ENCODE data around the gene CFAP70.
"Not testable (repeated sequence)": the region's sequence is repeated elsewhere in the genome, so short reads cannot be mapped to it uniquely, and the experiment has no call there.

Gene CFAP70

DNA sequence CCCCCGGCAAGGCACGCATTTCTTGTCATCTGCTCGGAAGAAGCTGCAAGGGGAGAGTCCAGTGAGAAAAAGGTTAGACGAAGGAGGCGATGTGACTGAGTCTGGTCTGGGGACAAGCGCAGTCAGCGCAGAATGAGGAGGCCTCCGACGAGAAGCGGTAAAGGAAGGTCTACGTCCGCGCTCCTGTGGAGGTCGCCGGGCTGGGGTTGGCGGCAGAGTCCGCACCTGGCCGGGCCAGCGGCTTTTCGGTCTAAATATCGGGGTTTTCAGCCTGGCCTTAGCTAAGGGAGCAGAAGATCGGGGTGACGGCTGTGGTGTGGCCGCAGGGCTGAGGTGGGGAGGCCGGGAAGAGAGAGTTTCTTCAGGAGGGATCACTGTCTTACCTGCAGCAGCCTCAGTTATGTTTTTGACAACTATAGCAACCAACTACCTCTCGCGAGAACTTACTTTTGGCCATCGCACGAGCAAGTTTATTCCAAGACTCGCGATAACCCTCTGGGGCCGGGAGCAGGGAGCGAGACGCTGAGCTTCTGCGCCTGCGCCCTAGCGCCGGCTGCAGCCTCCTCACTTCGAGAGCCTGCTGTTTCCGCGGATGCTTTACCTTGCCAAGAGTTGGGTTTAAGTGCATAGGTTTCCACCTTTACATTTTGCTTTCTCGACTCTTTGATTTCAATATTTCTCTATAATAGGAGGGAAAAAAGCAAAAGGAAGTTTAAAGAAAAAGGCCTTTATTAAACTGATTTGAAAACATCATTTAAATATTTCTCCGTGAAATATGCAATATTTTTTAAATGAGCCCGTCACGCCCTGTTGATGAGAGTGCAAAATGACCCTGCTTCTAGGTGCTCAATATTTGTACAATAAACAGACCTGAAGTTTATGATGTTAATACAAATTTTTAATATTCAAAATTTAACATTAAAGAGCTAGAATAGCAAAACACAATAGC, at the start of gene CFAP70:
Gene CFAP70, minus strand, starts transcription at position 534 of the 949 bp plus-strand sequence. CDS start 4,068 bp downstream, outside the sequence.
- DNase-seq (ENCODE audit: low read depth) = peak; percentile 87

DNA sequence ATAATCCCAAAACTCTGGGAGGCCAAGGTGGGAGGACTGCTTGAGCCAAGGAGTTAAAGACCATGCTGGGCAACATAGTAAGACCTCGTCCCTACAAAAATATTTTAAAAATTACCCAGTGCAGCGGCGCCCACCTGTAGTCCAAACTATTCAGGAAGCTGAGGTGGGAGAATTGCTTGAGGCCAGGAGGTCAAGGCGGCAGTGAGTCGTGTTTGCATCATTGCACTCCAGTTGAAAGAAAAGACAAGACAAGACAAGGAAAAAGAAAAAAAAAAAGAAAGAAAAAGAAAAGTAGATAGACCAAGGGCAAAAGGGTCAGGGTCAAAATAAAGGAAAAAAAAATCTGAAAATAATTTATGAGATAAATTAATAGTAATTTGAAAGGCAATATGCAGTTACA, 49.4 kb upstream of the CFAP70 start:
- no peak for DNase-seq (ENCODE audit: low read depth)

DNA sequence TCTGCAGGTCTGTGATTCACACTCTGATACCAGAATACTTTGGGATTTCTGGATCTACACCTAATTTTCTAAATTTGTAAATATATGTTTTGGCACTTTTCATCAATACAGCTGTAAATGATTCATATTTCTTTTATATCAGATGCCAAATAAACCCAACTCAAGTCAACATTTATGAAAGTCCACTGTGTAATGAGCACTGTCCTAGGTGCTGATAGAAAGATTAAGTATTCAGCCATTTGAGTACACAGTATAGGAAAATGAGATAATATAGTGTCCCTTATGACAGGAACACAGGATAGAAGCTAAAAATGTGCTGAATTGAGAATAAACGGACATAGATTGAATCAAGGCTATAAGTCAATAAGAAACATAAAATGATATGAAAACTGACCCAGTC, 48.8 kb upstream of the CFAP70 start:
- DNase-seq (ENCODE audit: low read depth) = no peak

DNA sequence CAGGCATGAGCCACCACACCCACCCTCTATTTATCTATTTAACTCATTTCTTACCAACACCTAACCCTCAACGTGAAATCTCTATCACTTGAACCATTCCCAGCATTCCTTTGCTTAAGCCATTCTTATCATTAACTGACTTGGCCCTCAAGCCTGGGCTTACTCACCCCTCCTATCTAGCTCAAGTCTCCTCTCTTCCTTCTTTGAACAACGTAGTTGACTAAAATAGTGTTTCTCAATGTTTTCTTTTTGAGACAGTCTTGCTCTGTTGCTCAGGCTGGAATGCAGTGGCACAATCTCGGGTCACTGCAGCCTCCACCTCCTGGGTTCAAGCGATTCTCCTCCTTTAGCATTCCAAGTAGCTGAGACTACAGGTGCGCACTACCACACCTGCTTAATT, 48.2 kb upstream of the CFAP70 start:
- DNase-seq (ENCODE audit: low read depth) = no peak

DNA sequence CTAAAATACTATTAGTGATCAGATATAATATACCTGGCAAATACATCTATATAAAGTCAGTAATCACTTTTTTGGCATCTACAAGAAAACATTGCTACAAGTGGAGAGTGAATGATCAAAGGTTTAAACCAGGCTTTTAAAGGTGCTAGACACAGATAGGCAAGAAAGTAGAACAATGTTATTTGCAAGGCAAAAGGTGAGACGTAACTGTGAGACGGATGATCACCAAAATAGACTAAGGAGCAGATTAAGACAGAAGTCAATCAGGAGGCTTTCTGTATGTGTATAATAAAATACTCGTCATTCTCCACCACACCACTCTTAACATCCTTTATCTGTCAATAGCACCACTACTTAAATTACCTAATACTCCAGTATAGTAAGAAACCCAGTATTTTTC, 46.9 kb upstream of the CFAP70 start:
- no peak for DNase-seq (ENCODE audit: low read depth)

DNA sequence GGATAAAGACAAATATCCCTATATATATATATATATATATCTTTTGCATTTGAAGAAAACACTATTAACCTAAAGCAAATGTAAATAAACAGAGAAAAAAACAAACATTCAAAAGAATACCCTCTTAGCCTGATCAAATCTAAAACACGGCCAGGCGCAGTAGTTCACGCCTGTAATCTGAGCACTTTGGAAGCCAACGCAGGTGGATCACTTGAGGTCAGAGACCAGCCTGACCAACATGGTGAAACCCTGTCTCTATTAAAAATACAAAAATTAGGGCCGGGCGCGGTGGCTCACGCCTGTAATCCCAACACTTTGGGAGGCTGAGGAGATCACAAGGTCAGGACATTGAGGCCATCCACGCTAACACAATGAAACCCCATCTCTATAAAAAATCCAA, 46.0 kb upstream of the CFAP70 start:
- DNase-seq (ENCODE audit: low read depth) = no peak

DNA sequence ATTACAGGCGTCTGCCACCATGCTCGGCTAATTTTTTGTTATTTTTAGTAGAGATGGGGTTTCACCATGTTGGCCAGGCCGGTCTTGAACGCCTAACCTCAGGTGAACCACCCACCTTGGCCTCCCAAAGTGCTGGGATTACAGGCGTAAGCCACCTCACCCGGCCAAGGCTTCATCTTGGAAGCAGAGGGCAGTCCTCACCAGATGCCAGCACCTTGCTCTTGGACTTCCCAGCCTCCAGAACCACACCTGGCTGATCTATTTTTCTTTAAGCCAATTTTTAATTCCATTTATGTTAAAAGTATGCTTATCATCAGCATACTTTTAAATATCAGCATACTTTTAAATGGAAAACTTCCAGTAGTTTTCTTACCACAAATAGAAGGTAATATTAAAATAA, 43.0 kb upstream of the CFAP70 start:
- DNase-seq (ENCODE audit: low read depth) = no peak

DNA sequence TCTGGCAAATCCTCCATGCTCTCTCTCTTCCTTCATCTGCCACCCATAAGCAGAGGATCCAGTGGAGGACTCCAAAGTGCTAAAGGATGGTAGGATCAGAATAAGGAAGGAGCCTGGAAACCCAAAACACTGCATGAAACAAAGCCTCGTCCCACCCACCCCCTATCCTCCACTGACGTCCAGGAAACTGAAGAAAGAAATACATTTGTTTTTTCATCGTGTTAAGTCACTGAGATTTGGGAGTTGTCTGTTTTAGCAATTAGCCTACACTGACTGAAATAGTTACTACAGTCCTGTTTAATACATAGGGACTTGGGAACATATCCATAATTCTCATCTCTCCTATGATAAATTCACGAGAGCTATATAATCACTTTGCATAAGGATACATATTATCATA, 40.4 kb upstream of the CFAP70 start:
- DNase-seq (ENCODE audit: low read depth) = no peak

DNA sequence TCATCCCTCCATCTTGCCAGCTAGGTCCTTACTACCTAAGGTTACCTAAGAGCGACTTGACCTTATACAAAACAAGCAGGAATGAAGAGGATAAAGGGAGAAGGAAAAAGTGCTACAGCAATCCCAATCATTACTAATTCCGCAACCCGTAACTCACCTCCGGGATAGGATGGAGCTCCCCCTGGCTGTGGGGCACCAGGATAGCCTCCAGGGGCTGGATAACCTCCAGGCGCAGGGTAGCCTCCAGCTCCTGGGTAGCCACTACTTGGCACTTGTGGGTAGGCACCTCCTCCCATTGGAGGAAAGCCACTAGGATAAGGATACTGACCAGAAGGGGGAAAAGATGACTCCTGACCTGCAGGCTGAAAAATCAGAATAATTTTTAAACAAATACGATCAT, 39.4 kb upstream of the CFAP70 start:
- DNase-seq (ENCODE audit: low read depth) = no peak

DNA sequence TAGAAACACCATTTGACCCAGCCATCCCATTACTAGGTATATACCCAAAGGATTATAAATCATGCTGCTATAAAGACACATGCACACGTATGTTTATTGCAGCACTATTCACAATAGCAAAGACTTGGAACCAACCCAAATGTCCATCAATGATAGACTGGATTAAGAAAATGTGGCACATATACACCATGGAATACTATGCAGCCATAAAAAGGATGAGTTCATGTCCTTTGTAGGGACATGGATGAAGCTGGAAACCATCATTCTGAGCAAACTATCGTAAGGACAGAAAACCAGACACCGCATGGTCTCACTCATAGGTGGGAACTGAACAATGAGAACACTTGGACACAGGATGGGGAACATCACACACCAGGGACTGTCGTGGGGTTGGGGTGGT, 35.7 kb upstream of the CFAP70 start:
- not testable (repeated sequence) for DNase-seq (ENCODE audit: low read depth)

DNA sequence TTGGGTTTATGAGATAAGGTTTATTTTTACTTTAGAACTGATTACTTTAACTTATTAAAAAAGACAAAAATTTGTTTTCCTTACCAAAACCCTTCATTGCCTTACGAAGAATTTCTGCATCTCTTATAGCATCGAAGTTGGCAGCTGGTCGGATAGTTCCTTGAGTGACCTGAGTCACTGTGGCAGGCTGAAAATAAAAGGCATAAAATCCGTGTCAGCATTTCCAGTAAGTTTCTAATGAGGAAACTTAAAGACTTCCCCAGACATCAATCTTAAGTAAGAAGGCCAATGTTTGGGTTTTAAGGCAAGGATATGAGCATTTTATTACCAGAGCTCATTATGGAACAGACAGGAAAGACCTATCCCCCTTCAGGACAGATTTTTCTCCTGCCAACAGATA, 29.6 kb upstream of the CFAP70 start:
- no peak for DNase-seq (ENCODE audit: low read depth)

DNA sequence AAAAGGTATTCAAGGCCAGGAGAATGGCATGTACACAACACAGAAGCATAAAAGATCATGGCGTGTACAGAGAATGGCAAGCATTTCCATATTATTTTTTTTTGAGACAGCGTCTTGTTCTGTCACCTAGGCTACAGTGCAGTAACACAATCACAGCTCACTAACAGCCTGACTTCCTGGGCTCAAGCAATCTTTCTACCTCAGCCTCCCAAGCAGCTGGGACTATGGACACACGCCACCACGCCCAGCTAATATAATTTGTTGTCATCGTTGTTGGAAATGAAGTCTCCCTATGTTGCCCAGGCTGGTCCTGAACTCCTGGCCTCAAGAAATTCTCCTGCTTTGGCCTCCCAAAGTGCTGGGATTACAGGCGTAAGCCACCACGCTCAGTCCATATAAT, 27.9 kb upstream of the CFAP70 start:
- DNase-seq (ENCODE audit: low read depth) = no peak

DNA sequence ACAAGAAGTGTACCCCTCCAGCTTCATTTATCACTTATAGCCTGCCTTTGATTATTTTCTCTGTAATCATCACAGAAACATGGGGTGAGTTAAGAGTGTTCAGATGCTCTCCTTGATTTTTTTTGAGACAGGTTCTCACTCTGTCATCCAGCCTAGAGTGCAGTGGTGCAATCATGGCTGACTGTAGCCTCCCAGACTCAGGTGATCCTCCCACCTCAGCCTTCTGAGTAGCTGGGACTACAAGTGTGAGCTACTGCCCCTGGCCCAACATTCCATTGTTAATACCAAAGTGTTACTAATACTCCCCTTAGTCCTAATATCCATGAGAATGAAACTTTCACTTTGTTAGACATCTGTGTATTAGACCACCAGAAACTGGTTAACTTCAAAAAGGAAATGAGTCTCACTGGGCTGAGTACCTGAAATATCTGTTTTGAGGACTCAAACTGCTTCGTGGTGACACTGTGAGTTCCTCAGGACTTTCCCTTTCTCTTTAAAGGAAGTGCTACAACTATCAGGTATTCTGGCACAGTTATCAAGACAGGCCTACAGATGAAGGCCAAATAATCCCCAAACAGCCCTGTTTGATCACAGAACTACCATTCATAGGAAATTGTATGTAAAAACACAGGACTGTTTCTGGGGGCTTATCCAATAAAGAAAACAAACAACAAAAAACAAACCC, 20.5 kb upstream of the CFAP70 start:
- DNase-seq (ENCODE audit: low read depth) = no peak

DNA sequence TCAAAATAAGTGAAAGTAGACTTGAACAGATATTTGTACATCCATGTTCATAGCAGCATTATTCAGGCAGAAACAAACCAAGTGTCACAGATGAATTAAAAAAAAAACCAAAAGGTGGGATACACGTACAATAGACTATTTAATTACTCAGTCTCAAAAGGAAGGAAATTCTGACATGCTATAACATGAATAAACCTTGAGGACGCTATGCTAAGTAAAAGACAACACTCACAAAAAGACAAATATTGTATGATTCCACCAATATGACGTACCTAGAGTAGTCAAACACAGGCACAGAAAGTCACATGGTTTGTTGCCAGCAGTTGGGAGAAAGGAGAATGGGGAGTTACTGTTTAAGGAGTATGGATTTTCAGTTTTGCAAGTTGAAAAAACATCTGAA, 18.0 kb upstream of the CFAP70 start:
- DNase-seq (ENCODE audit: low read depth) = no peak

DNA sequence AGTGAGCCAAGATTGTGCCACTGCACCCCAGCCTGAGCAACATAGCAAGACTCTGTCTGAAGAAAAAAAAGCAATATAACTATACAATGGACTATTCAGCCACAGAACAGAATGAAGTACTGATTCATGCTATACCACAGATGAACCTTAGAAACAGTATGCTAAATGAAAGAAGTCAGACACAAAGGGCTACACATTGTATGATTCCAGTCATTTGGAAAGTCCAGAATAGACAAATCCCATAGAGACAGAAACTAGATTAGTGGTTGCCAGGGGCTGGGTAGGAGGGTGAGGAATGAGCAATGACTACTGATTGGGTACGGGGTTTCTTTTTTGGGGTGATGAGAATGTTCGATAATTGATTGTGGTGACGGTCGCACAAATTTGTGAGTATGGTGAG, 9.6 kb upstream of the CFAP70 start:
- no peak for DNase-seq (ENCODE audit: low read depth)

DNA sequence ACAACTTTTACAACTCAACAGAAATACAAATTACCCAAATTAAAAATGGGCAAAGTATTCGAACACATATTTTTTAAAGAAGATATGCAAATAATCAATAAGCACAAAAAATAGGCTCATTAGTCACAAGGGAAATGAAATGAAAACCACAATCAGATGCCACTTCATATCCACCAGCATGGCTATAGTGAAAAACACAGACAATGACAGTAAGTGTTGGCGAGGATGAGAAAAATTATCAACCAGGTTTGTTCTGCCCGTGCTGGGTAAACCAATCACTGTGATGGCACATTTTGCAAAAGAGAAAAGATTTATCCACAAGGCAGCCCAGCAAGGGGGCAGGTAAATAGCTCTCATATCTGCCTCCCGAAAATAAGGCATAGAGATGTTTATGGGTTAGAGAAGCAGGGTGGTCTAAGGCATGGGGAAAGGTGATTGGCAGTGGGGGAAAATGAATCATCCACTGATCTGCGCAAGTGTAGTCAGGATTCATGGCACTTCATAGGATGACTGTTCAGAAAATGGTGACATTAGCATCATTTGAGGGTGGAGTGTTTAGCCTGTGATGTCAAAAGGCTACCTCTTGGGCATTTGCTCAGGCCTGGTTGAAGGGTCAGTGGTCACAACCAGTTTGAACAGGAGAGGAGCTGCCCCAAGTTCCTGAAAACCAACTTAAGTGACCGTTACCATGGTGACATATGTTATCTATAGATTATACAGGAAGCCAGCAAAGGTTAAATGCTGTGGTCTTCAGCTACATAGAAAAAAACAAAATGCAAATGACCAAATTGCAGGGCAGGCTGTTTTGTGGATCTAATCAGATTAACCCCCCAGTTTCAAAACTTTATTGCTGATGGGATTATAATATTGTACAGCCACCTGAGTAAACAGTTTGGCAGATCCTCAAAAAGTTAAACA, 8.0 kb upstream of the CFAP70 start:
- DNase-seq (ENCODE audit: low read depth) = no peak

DNA sequence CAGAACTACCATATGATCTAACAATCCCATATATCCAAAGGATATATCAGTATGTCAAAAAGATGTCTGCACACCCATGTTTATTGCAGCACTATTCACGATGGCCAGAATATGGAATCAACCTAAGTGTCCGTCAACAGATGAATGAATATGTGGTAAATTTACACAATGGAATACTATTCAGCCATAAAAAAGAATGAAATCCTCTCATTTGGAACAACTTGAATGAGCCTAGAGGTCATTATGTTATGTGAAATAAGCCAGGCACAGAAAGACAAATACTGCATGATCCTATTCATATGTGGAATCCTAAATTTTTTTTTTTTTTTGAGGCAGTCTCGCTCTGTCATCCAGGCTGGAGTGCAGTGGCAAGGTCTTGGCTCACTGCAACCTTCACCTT, 6.3 kb upstream of the CFAP70 start:
- DNase-seq (ENCODE audit: low read depth) = no peak

DNA sequence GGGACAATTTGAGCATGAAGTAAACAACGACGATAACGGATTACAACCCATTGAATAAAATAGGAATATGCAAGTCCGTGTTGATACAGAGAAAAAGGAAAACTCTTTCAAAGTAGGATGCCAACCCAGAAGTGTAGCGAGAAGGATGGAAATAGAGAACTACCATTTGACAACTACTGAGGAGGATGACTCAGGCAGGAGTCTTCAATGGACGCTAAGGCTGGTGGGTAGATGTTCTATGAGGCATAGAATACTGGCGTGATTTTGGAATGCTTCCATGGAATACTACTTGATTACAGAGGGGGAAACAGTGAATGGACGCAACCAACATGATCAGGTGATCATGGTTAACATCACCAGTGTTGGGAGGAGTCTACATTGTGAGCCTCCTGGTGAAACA, 828 bp upstream of the CFAP70 start:
- no peak for DNase-seq (ENCODE audit: low read depth)

DNA sequence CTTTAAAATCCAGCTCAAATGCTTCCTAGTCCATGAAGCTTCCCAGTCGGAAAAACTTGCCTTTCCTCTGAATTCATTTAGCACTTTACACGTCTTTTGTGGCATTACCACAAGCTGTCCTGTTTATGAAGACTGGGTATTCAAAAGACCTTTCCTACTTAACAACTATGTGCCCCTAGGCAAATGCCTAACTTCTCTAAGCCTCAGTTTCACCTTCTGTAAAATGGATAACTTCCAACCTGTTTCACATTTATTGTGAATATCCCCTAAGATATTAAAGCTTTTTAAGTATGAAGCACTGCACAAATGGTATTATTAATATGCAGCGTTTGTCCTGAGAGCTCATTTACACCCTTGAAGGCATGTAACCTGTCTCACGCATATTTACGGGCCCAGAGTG, 843 bp downstream of the CFAP70 start:
- DNase-seq (ENCODE audit: low read depth) = no peak

DNA sequence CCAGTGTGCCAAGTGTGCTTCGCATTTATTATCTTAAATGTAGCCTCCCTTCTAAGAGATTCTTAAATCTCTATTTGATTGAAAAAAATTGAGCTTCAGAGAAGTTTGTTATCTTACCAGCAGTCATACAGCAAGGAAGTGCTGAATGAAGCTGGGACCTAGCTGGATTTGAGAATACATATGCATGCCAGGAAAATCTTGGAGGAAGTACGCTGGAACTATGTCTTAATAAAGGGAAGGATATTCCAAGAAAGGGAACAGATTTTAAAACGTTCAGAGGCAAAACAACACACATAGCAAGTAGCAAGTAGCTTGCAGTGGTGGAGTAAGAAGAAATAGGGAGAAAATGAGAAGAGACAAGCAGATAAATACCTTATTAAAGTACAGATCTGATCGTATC, 1.5 kb downstream of the CFAP70 start:
- DNase-seq (ENCODE audit: low read depth) = no peak

DNA sequence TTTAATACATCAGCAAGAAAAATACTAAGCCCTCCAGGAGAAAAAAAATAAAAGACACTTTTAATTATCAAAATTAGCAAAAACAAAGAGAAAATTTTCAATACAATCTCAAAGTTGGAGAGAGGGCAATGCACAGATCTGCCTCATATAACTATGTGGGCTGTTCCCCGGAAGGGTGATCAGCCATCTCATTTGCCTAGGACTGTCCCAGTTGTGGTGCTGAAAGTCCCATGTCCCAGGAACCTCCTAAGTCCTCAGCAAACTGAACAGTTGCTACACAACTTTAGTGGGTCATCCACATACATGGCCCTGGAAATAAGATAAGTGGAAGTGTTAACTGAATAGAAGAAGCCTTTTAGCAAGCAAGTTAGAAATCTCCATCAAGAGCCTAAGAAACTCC, 14.4 kb downstream of the CFAP70 start:
- DNase-seq (ENCODE audit: low read depth) = no peak

DNA sequence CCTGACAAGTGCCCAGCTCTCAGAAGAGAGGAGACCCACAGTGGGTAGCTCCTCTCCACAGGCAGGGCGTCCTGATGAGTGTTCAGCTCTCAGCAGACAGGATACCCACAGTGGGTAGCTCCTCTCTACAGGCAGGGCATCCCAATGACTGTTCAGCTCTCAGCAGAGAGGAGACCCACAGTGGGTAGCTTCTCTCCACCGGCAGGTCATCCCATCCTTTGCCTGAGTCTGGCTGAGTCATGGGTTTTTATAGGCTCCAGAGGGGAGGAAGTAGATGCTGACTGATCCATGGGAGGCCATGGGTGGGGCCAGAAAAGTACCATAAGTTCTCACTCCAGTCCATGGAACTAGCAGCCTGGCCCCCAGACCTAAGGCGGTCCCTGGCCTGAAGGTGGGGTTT, 18.5 kb downstream of the CFAP70 start:
- DNase-seq (ENCODE audit: low read depth) = no peak
